IMR-90 (cell line): Measurements from ENCODE around the gene GLIPR1L2. TPM values are rescaled to one million over a fixed set of nuclear protein-coding genes. Genes with fewer than 3 reads are reported as not detected.

Source experiments
- ATAC-seq: fragments of 200-7000 bp; cut with Tn5 transposase; 2 replicates; pipeline ENCODE4 v1.9.1; 2020; ENCODE audit warnings: low read depth, mild to moderate bottlenecking, moderate library complexity
- BruUV-seq: library from RNA; stranded (reverse); fragments of 400-500 nt; replicated peaks from 2 replicates; lab custom pipeline; 2021; lab: Mats Ljungman, UMichigan
- CTCF ChIA-PET: fragments of 300-600 bp; formaldehyde crosslinking; extraction: SDS; loops from one replicate; lab custom pipeline; 2021; ENCODE audit warnings: antibody characterized with exemption; lab: Yijun Ruan, JAX
- POLR2A ChIA-PET: fragments of 300-600 bp; sonication (Branson Sonifier 250); formaldehyde crosslinking; loops from one replicate; lab custom pipeline; 2022; ENCODE audit warnings: antibody characterized with exemption; ENCODE audit not compliant: unreplicated experiment; lab: Charles Lee
- DNase-seq: peaks from one replicate; pipeline ENCODE4 v3.0.0; 2013
- H2AFZ ChIP-seq: replicated peaks from 2 replicates; pipeline ENCODE3; 2013; ENCODE audit warnings: low read length, mild to moderate bottlenecking; ENCODE audit not compliant: poor library complexity
- H2AK5ac ChIP-seq: 2 replicates; pipeline ENCODE4 v1.6.1; 2013; ENCODE audit warnings: low read depth, low read length, inconsistent platforms
- H2AK9ac ChIP-seq: replicated peaks from 2 replicates; pipeline ENCODE3; 2013; ENCODE audit warnings: mild to moderate bottlenecking, low read depth, low read length, moderate library complexity; ENCODE audit not compliant: poor library complexity
- H2BK120ac ChIP-seq: 2 replicates; pipeline ENCODE4 v1.6.1; 2013; ENCODE audit warnings: low read depth, low read length, inconsistent platforms
- H2BK15ac ChIP-seq: 3 replicates; pipeline ENCODE4 v1.6.1; 2013; ENCODE audit warnings: low read depth, low read length, inconsistent platforms
- H2BK20ac ChIP-seq: 2 replicates; pipeline ENCODE4 v1.6.1; 2013; ENCODE audit warnings: low read depth, mild to moderate bottlenecking, inconsistent platforms, low read length, moderate library complexity
- H2BK5ac ChIP-seq: 2 replicates; pipeline ENCODE4 v1.6.1; 2013; ENCODE audit warnings: mild to moderate bottlenecking, low read depth, low read length, inconsistent platforms; ENCODE audit not compliant: poor library complexity, severe bottlenecking
- H3K14ac ChIP-seq: replicated peaks from 2 replicates; pipeline ENCODE4 v1.6.1; 2013; ENCODE audit warnings: low read depth, low read length, inconsistent platforms
- H3K18ac ChIP-seq: 2 replicates; pipeline ENCODE4 v1.6.1; 2013; ENCODE audit warnings: low read depth, low read length, control low read depth
- H3K23ac ChIP-seq: 2 replicates; pipeline ENCODE4 v1.6.1; 2013; ENCODE audit warnings: low read depth, low read length, inconsistent platforms
- H3K27ac ChIP-seq: 2 replicates; pipeline ENCODE4 v1.5.1; 2013; ENCODE audit warnings: mild to moderate bottlenecking, control low read depth, low read length; ENCODE audit not compliant: insufficient read depth
- H3K27me3 ChIP-seq: 2 replicates; pipeline ENCODE4 v1.6.1; 2013; ENCODE audit warnings: low read length; ENCODE audit not compliant: control insufficient read depth, insufficient read depth
- H3K36me3 ChIP-seq: 2 replicates; pipeline ENCODE4 v1.6.1; 2013; ENCODE audit warnings: low read length, mixed read lengths; ENCODE audit not compliant: control insufficient read depth, insufficient read depth
- H3K4ac ChIP-seq: 2 replicates; pipeline ENCODE4 v1.6.1; 2013; ENCODE audit warnings: low read depth, low read length, inconsistent platforms
- H3K4me1 ChIP-seq: 2 replicates; pipeline ENCODE4 v1.6.1; 2013; ENCODE audit warnings: low read length, mixed read lengths; ENCODE audit not compliant: control insufficient read depth, insufficient read depth
- H3K4me2 ChIP-seq: 2 replicates; pipeline ENCODE4 v1.6.1; 2013; ENCODE audit warnings: low read depth, mild to moderate bottlenecking, control low read depth, low read length, moderate library complexity
- H3K4me3 ChIP-seq: 2 replicates; pipeline ENCODE4 v1.5.1; 2013; ENCODE audit warnings: low read depth, mild to moderate bottlenecking, control low read depth, low read length, moderate library complexity; ENCODE audit not compliant: insufficient read depth
- H3K56ac ChIP-seq: 2 replicates; pipeline ENCODE4 v1.6.1; 2013; ENCODE audit warnings: low read length, inconsistent platforms; ENCODE audit not compliant: insufficient read depth; ENCODE audit errors: extremely low read depth
- H3K79me1 ChIP-seq, 2 experiments: 2 replicates each; pipeline ENCODE4 v1.6.1; 2013; ENCODE audit warnings: low read length in 2 of 2, inconsistent platforms in 1 of 2, low read depth in 1 of 2
- H3K9ac ChIP-seq: 2 replicates; pipeline ENCODE4 v1.6.1; 2013; ENCODE audit warnings: low read depth, low read length, control low read depth
- H3K9me1 ChIP-seq: 2 replicates; pipeline ENCODE4 v1.6.1; 2013; ENCODE audit warnings: low read length, inconsistent platforms; ENCODE audit not compliant: insufficient read depth
- H3K9me3 ChIP-seq: 2 replicates; pipeline ENCODE4 v1.6.1; 2013; ENCODE audit warnings: low read length; ENCODE audit not compliant: control insufficient read depth, insufficient read depth
- H4K20me1 ChIP-seq: 2 replicates; pipeline ENCODE4 v1.6.1; 2013; ENCODE audit warnings: low read length, inconsistent platforms; ENCODE audit not compliant: insufficient read depth
- H4K5ac ChIP-seq: 2 replicates; pipeline ENCODE4 v1.6.1; 2013; ENCODE audit warnings: mild to moderate bottlenecking, low read depth, low read length, control low read depth
- H4K8ac ChIP-seq, 2 experiments: 2 replicates each; pipeline ENCODE4 v1.6.1; 2013; ENCODE audit warnings: low read depth in 2 of 2, low read length in 2 of 2, control low read depth in 1 of 2, inconsistent platforms in 1 of 2
- H4K91ac ChIP-seq: 2 replicates; pipeline ENCODE4 v1.6.1; 2013; ENCODE audit warnings: low read depth, low read length, inconsistent platforms; ENCODE audit not compliant: insufficient read depth
- MAFK ChIP-seq: IDR thresholded peaks from 2 replicates; pipeline ENCODE4 v1.6.1; 2012; ENCODE audit warnings: low read depth, low read length, improper control_type of control experiment
- RFX5 ChIP-seq: IDR thresholded peaks from 2 replicates; pipeline ENCODE4 v1.8.0; 2012; ENCODE audit warnings: low read depth, mild to moderate bottlenecking, low read length, moderate library complexity
- WGBS, 2 experiments: methylation state at CpG; one replicate each; pipeline versions ENCODE4 v1.1.5 to v1.1.7; 2013; ENCODE audit warnings: missing lambda C conversion rate in 2 of 2; ENCODE audit not compliant: insufficient read length in 1 of 2; ENCODE audit errors: extremely low coverage in 2 of 2; 5-methylcytosine and 5-hydroxymethylcytosine counted together
- dilution Hi-C: fragments of 300-500 bp; cut with HindIII; formaldehyde crosslinking; loops from one replicate; pipeline ENCODE4 v1.14.3; 2018; ENCODE audit warnings: low sequenced_read_pairs; ENCODE audit not compliant: unreplicated experiment
- in situ Hi-C: fragments of 300-500 bp; cut with MboI; formaldehyde crosslinking; loops from 3 replicates; pipeline ENCODE4 v1.14.3; 2019; ENCODE audit warnings: low sequenced_read_pairs, inconsistent platforms, mixed read lengths
- intact Hi-C: fragments of 100-400 bp; cut with micrococcal nuclease; formaldehyde crosslinking; loops from 2 replicates; pipeline ENCODE4 v1.10.0; 2022
- polyA plus RNA-seq, 3 experiments: library from polyadenylated mRNA; depleted of rRNA; stranded (reverse); fragments of >200 nt; gene quantifications; 2 replicates each; pipeline ENCODE4 v1.2.3, GENCODE V29; 2012; ENCODE audit warnings: low replicate concordance in 1 of 3
- total RNA-seq: library from RNA; depleted of rRNA; stranded (reverse); fragments of >200 nt; gene quantifications from 2 replicates; pipeline ENCODE4 v1.2.3, GENCODE V29; 2012

The GLIPR1L2 gene
- total and polyA plus RNA-seq, 2 of the 4 experiments (the other 2 are of a cell fraction), result 0.07 TPM; not detected in 1

- intact Hi-C loops (loop anchor here (2.0 kb wide), 1 partner anchor 37 kb away; the partner anchor contains the start of gene GLIPR1), in situ Hi-C loops (no loop called here), dilution Hi-C loops (no loop called here)
- Histone ChIP-seq H3K4ac (no peak overlapping the region), H3K79me1 (no peaks in the 10 kb centered on the region), H2BK120ac (no peak overlapping the region), H3K14ac (no peak overlapping the region), H3K4me1 (peaks cover 5% of the 10 kb centered on the region), H3K36me3 (no peaks in the 10 kb centered on the region), H2AFZ (no peak overlapping the region), H2BK20ac (peak overlapping the region; percentile 2; the same call in 1 of the 2 replicates), H2BK5ac (peak overlapping the region; percentile 91), H3K9me3 (no peaks in the 10 kb centered on the region), H2BK15ac (peak overlapping the region; percentile 68; the same call in 2 of the 3 replicates), H3K9me1 (no peaks in the 10 kb centered on the region), H4K91ac (no peak overlapping the region), H3K56ac (no peak overlapping the region), H3K27me3 (no peaks in the 10 kb centered on the region), H3K18ac (peak overlapping the region; percentile 51; the same call in 1 of the 2 replicates), H4K8ac (0 out of 4 replicates have a peak overlapping the region, but pooled peaks of 1 of the 2 experiments have one; percentile 6), H3K23ac (no peak overlapping the region), H4K20me1 (no peaks in the 10 kb centered on the region), H4K5ac (no peak overlapping the region), H3K9ac (no peak overlapping the region), H2AK9ac (no peak overlapping the region), H2AK5ac (no peak overlapping the region), H3K4me3 (no peak overlapping the region), H3K27ac (no peak overlapping the region), H3K4me2 (no peak overlapping the region)
- no CpG with 5 or more reads among the region's 3 CpGs for WGBS, 2 experiments
- ChIA-PET CTCF (no interaction called here), POLR2A (no interaction called here)
- peak; percentile 52 for TF ChIP-seq MAFK
- TF ChIP-seq RFX5, result no peak
- ATAC-seq (no peak), DNase-seq (peak; percentile 13)
- BruUV-seq, result no TSS peak
These were observed 52.8 kb downstream of the GLIPR1L2 start for GRCh38 chr12:75443709-75444108.
